GM23248 (cell line): ENCODE results near the gene ZNF77. TPM values are rescaled to one million over a fixed set of nuclear protein-coding genes. Genes with fewer than 3 reads are reported as not detected.
A peak's percentile ranks its signal among the peaks of the same experiment; 100 is the strongest.
"Not testable (repeated sequence)": the region's sequence is repeated elsewhere in the genome, so short reads cannot be mapped to it uniquely, and the experiment has no call there.

Experiments used
- DNase-seq: peaks from one replicate; pipeline ENCODE4 v3.0.0-alpha.2; 2015
- H2AFZ ChIP-seq: fragments of 200-600 bp; sonication (generic); 2 replicates; pipeline ENCODE4 v1.6.1; 2016; ENCODE audit warnings: antibody characterized with exemption
- H3F3A ChIP-seq: fragments of 200-600 bp; sonication (generic); 2 replicates; pipeline ENCODE4 v1.6.1; 2016; ENCODE audit warnings: mild to moderate bottlenecking, antibody characterized with exemption, mixed run types; ENCODE audit not compliant: insufficient read depth
- H3K27ac ChIP-seq: fragments of 200-600 bp; sonication (generic); 2 replicates; pipeline ENCODE4 v1.5.1; 2016; ENCODE audit warnings: mild to moderate bottlenecking
- H3K27me3 ChIP-seq: fragments of 200-600 bp; sonication (generic); replicated peaks from 2 replicates; pipeline ENCODE4 v1.6.1; 2016; ENCODE audit warnings: mild to moderate bottlenecking; ENCODE audit not compliant: insufficient read depth
- H3K36me3 ChIP-seq: fragments of 200-600 bp; sonication (generic); 2 replicates; pipeline ENCODE4 v1.6.1; 2016; ENCODE audit warnings: low read depth, mild to moderate bottlenecking
- H3K4me1 ChIP-seq: fragments of 200-600 bp; sonication (generic); 2 replicates; pipeline ENCODE4 v1.6.1; 2016; ENCODE audit warnings: mild to moderate bottlenecking; ENCODE audit not compliant: insufficient read depth
- H3K4me2 ChIP-seq: fragments of 200-600 bp; sonication (generic); one replicate; pipeline ENCODE4 v1.6.1; 2016; ENCODE audit warnings: mild to moderate bottlenecking; ENCODE audit not compliant: unreplicated experiment
- H3K4me3 ChIP-seq: fragments of 200-600 bp; sonication (generic); 2 replicates; pipeline ENCODE4 v1.5.1; 2016; ENCODE audit warnings: mild to moderate bottlenecking
- H3K79me2 ChIP-seq: fragments of 200-600 bp; sonication (generic); 2 replicates; pipeline ENCODE4 v1.6.1; 2016; ENCODE audit warnings: mild to moderate bottlenecking; ENCODE audit not compliant: insufficient read depth
- H3K9ac ChIP-seq: fragments of 200-600 bp; sonication (generic); 2 replicates; pipeline ENCODE4 v1.6.1; 2016; ENCODE audit warnings: mild to moderate bottlenecking
- H3K9me2 ChIP-seq: fragments of 200-600 bp; sonication (generic); 2 replicates; pipeline ENCODE4 v1.6.1; 2016; ENCODE audit warnings: mixed run types, mild to moderate bottlenecking, moderate library complexity; ENCODE audit not compliant: insufficient read depth
- H3K9me3 ChIP-seq: fragments of 200-600 bp; sonication (generic); one replicate; pipeline ENCODE4 v1.6.1; 2017; ENCODE audit warnings: low read depth
- H4K20me1 ChIP-seq: fragments of 200-600 bp; sonication (generic); 2 replicates; pipeline ENCODE4 v1.6.0; 2016; ENCODE audit not compliant: insufficient read depth
- EZH2 ChIP-seq: fragments of 200-600 bp; sonication (generic); IDR thresholded peaks from 2 replicates; pipeline ENCODE4 v1.6.1; 2018; ENCODE audit warnings: antibody characterized with exemption, mild to moderate bottlenecking; ENCODE audit not compliant: insufficient read depth, poor library complexity, severe bottlenecking
- EZH2phosphoT487 ChIP-seq: fragments of 200-600 bp; sonication (generic); IDR thresholded peaks from 2 replicates; pipeline ENCODE4 v1.6.1; 2018; ENCODE audit warnings: antibody characterized with exemption, moderate library complexity, mild to moderate bottlenecking, low read depth; ENCODE audit not compliant: insufficient read depth
- WGBS, 2 experiments: methylation state at CpG; one replicate each; pipeline ENCODE4 v1.1.6; 2015 to 2017; ENCODE audit warnings: low lambda C conversion rate in 2 of 2, low coverage in 1 of 2; ENCODE audit errors: missing lambda C conversion rate in 2 of 2; 5-methylcytosine and 5-hydroxymethylcytosine counted together
- in situ Hi-C: fragments of 300-500 bp; cut with MboI; formaldehyde crosslinking; loops from 2 replicates; pipeline ENCODE4 v1.15.0; 2020
- polyA plus RNA-seq: library from polyadenylated mRNA; unstranded; fragments of >200 nt; fragmentation: Nextera tagmentation; extraction: Ambion mirVana; gene quantifications from 2 replicates; pipeline ENCODE4 v1.2.1, GENCODE V29; 2016
- total RNA-seq: library from RNA; depleted of rRNA; stranded (reverse); fragments of >200 nt; shearing (Covaris generic); gene quantifications from 2 replicates; pipeline ENCODE4 v1.2.3, GENCODE V29; 2014; rRNA removed

The ZNF77 gene
- total RNA-seq (0.76 and 1.1 TPM in 2 replicates), polyA plus RNA-seq (1.2 TPM in 2 replicates)

- peak; percentile 99 for DNase-seq
- 1 to 2% methylated on average over 65 to 72 of the region's 74 CpGs for WGBS, 2 experiments
- Histone ChIP-seq H3F3A (no peaks in the 10 kb centered on the region), H3K79me2 (peaks cover 13% of the 10 kb centered on the region), H3K27ac (peak within 1 kb of the TSS; percentile 82), H3K36me3 (no peaks in the 10 kb centered on the region), H3K9me2 (no peaks in the 10 kb centered on the region), H3K4me2 (peak within 1 kb of the TSS; percentile 88), H2AFZ (peak within 1 kb of the TSS; percentile 89), H3K4me1 (peaks cover 4% of the 10 kb centered on the region; the same call in 1 of the 2 replicates), H3K4me3 (peak within 1 kb of the TSS; percentile 98), H3K27me3 (no peaks in the 10 kb centered on the region), H4K20me1 (no peaks in the 10 kb centered on the region), H3K9ac (peak within 1 kb of the TSS; percentile 87), H3K9me3 (no peaks in the 10 kb centered on the region)
- in situ Hi-C loops: no loop called here
- TF ChIP-seq EZH2 (no peak), EZH2phosphoT487 (no peak)
Measured at GRCh38 chr19:2944775-2945574, at the start of gene ZNF77. ZNF77 (minus strand) TSS chr19:2944971; CDS start chr19:2944840, 131 bp downstream.

- no peaks in the 10 kb centered on the region for H3K36me3 ChIP-seq
- no peak for TF ChIP-seq EZH2phosphoT487
- H3F3A ChIP-seq: no peaks in the 10 kb centered on the region
- no peak overlapping the region for H3K27ac ChIP-seq
- no peaks in the 10 kb centered on the region for H3K9me2 ChIP-seq
- in situ Hi-C loops: no loop called here
- 69 to 77% methylated on average over 5 to 9 of the region's 9 CpGs for WGBS, 2 experiments
- H3K4me3 ChIP-seq: no peak overlapping the region
- no peak for DNase-seq
- no peak overlapping the region for H3K4me2 ChIP-seq
- no peak overlapping the region for H3K9ac ChIP-seq
- no peaks in the 10 kb centered on the region for H3K9me3 ChIP-seq
- H3K79me2 ChIP-seq: no peaks in the 10 kb centered on the region
- no peak overlapping the region for H2AFZ ChIP-seq
- no peaks in the 10 kb centered on the region for H4K20me1 ChIP-seq
- H3K27me3 ChIP-seq: no peaks in the 10 kb centered on the region
- H3K4me1 ChIP-seq: no peaks in the 10 kb centered on the region
Measured at GRCh38 chr19:2993579-2993978, 48.8 kb upstream of the ZNF77 start.

- Histone ChIP-seq H3K36me3 (no peaks in the 10 kb centered on the region), H4K20me1 (no peaks in the 10 kb centered on the region), H3K4me2 (no peak overlapping the region), H3K9ac (no peak overlapping the region), H3K27me3 (no peaks in the 10 kb centered on the region), H3K4me1 (no peaks in the 10 kb centered on the region), H2AFZ (no peak overlapping the region), H3K27ac (no peak overlapping the region), H3K9me3 (no peaks in the 10 kb centered on the region), H3K79me2 (no peaks in the 10 kb centered on the region), H3K9me2 (no peaks in the 10 kb centered on the region), H3F3A (no peaks in the 10 kb centered on the region), H3K4me3 (no peak overlapping the region)
- in situ Hi-C loops: no loop called here
- WGBS, 2 experiments: 80 to 84% methylated on average over 12 to 14 of the region's 14 CpGs
- DNase-seq: no peak
- TF ChIP-seq EZH2: no peak
- no peak for TF ChIP-seq EZH2phosphoT487
Measured at GRCh38 chr19:2992958-2993357, 48.2 kb upstream of the ZNF77 start.

- H3K27me3 ChIP-seq, H3K9ac ChIP-seq, DNase-seq, H3K9me2 ChIP-seq, H3F3A ChIP-seq, H3K4me3 ChIP-seq, H3K79me2 ChIP-seq, in situ Hi-C loops, H3K27ac ChIP-seq, H3K9me3 ChIP-seq, H3K4me1 ChIP-seq, H4K20me1 ChIP-seq, H3K4me2 ChIP-seq, H2AFZ ChIP-seq, H3K36me3 ChIP-seq: not testable (repeated sequence)
- WGBS, 2 experiments: 75 to 82% methylated on average over 11 of the region's 11 CpGs
Measured at GRCh38 chr19:2992333-2992732, 47.6 kb upstream of the ZNF77 start.
